ENCODE results near the gene ANXA3. TPM values are rescaled to one million over a fixed set of nuclear protein-coding genes. Genes with fewer than 3 reads are reported as not detected.

ANXA3 gene
- total and polyA plus RNA-seq, 2 donors (not counting 3 experiments of a cell fraction or from before 2014, with no cell fraction given): 52.9 to 78.4 TPM

DNA sequence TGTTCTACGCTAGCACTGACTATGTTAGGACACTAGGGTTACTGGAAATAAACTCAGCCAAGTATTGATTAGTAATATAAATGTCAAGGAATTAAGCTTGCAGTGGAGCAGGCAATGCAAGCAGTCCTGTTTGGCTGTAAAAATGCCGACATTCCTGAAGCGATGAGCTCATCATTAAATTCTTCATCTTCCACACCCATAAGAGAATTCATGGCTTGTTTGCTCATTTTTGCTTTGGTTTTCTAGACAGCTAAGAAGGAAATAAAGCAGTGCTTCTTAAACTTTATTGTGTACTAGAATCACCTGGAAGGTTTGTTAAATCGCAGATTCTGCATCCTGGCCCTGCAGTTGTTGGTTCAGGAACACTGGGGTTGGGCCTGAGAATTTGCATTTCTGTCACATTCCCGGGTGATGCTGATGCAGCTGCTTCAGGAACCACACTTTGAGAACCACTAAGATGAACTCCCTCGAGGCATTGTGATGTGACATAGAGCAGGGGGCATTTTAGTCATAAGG is 17.8 kb downstream of the ANXA3 start:
- H3K4me1 ChIP-seq (ENCODE audit: control insufficient read depth, extremely low read depth, insufficient read depth, low read length): peaks cover 30% of the 10 kb centered on the region
- BruUV-seq (replicated peaks): no TSS peak
- ChIA-PET POLR2A (interaction anchor here (1.1 kb wide), 1 partner anchor 9 kb away, joined by 7 read pairs; no protein-coding TSS in a partner anchor), CTCF (interaction anchor here (0.9 to 1.8 kb wide), 13 partner anchors 9 to 295 kb away, joined by 3 to 9 read pairs (median 4); partner anchors contain the start of gene BMP2K)
- no peaks in the 10 kb centered on the region for H3K9me3 ChIP-seq (replicated peaks; ENCODE audit: control insufficient read depth, insufficient read depth, low read length)
- peak overlapping the region; percentile 81 for H3K27ac ChIP-seq (ENCODE audit: insufficient read depth, low read depth, low read length)
- TF ChIP-seq FOS (IDR thresholded peaks at IDR 0.05; ENCODE audit: borderline replicate concordance, insufficient read depth, low read length) (peak; percentile 14), JUN (IDR thresholded peaks at IDR 0.05; ENCODE audit: borderline replicate concordance, insufficient read depth, insufficient read length, low read depth) (peak; percentile 86), MYC (IDR thresholded peaks at IDR 0.05; ENCODE audit: low read depth, low read length) (no peak), POLR2AphosphoS5 (IDR thresholded peaks at IDR 0.05; ENCODE audit: insufficient read depth, low read depth, low read length) (no peak)
- TF ChIP-seq, protein P1, sequence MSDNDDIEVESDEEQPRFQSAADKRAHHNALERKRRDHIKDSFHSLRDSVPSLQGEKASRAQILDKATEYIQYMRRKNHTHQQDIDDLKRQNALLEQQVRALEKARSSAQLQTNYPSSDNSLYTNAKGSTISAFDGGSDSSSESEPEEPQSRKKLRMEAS (IDR thresholded peaks at IDR 0.05; ENCODE audit: insufficient read depth, insufficient read length): no peak
- peak overlapping the region; percentile 78 for H2AFZ ChIP-seq (ENCODE audit: low read depth, low read length)
- no peaks in the 10 kb centered on the region for H3K27me3 ChIP-seq (ENCODE audit: control insufficient read depth in 2 of 2, insufficient read depth in 2 of 2, low read length in 2 of 2)
- H3K9ac ChIP-seq (replicated peaks; ENCODE audit: extremely low read depth, insufficient read depth, low read length): peak overlapping the region; percentile 61
- peak; percentile 64 for FAIRE-seq
- intact Hi-C loops (cut with micrococcal nuclease) (loop anchor here (1.0 to 5.0 kb wide), 5 partner anchors 9 to 512 kb away; partner anchors contain the start of gene FRAS1), dilution Hi-C loops (cut with MboI; ENCODE audit: extremely low pct_ligation_motif_present, low sequenced_read_pairs) (no loop called here)
- peak overlapping the region; percentile 72 for H3K4me2 ChIP-seq (ENCODE audit: insufficient read depth, low read length)
- peak overlapping the region in 1 of 3 experiments; percentile 44 for H3K4me3 ChIP-seq (replicated peaks in 1 of 3; ENCODE audit: insufficient read depth in 1 of 3, low read depth in 1 of 3, low read length in 3 of 3)
- no peaks in the 10 kb centered on the region for H4K20me1 ChIP-seq (replicated peaks; ENCODE audit: control insufficient read depth, extremely low read depth, insufficient read depth, low read length)
- DNase-seq (ENCODE audit: low read depth, low spot score): peak; percentile 80
- H3K79me2 ChIP-seq (ENCODE audit: control insufficient read depth, insufficient read depth, low read length): no peaks in the 10 kb centered on the region
- no peaks in the 10 kb centered on the region for H3K9me1 ChIP-seq (replicated peaks; ENCODE audit: control insufficient read depth, extremely low read depth, insufficient read depth, low read length)
- peaks cover 0 to 4% of the 10 kb centered on the region in 2 experiments for H3K36me3 ChIP-seq (ENCODE audit: control insufficient read depth in 2 of 2, extremely low read depth in 1 of 2, insufficient read depth in 2 of 2, low read length in 2 of 2)

DNA sequence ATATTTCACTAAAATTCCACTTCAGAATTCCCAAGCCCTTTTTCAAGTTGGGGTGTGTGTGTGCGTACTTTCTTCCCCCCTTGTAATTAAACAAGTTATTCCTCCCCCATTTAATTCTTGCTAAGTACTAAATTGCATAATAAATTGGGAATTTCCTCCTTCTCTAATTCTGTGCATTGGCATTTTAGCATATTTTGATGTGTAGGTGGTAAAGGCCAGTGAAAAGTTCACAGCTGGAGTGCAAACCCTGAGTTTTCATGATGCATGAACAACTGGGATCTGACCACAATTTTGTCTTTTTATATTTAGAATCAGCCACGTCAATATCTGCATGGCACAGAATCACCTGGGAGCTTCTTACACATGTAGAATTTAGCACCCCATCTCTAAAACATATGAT is 18.5 kb downstream of the ANXA3 start:
- Histone ChIP-seq H2AFZ (ENCODE audit: low read depth, low read length) (no peak overlapping the region), H3K9me1 (replicated peaks; ENCODE audit: control insufficient read depth, extremely low read depth, insufficient read depth, low read length) (no peaks in the 10 kb centered on the region), H3K4me2 (ENCODE audit: insufficient read depth, low read length) (no peak overlapping the region), H4K20me1 (replicated peaks; ENCODE audit: control insufficient read depth, extremely low read depth, insufficient read depth, low read length) (no peaks in the 10 kb centered on the region), H3K27me3 (ENCODE audit: control insufficient read depth in 2 of 2, insufficient read depth in 2 of 2, low read length in 2 of 2) (no peaks in the 10 kb centered on the region), H3K9ac (replicated peaks; ENCODE audit: extremely low read depth, insufficient read depth, low read length) (no peak overlapping the region), H3K36me3 (ENCODE audit: control insufficient read depth in 2 of 2, extremely low read depth in 1 of 2, insufficient read depth in 2 of 2, low read length in 2 of 2) (peaks cover 0 to 4% of the 10 kb centered on the region in 2 experiments), H3K27ac (ENCODE audit: insufficient read depth, low read depth, low read length) (no peak overlapping the region), H3K4me1 (ENCODE audit: control insufficient read depth, extremely low read depth, insufficient read depth, low read length) (peaks cover 25% of the 10 kb centered on the region), H3K4me3 (replicated peaks in 1 of 3; ENCODE audit: insufficient read depth in 1 of 3, low read depth in 1 of 3, low read length in 3 of 3) (no peak overlapping the region), H3K9me3 (replicated peaks; ENCODE audit: control insufficient read depth, insufficient read depth, low read length) (no peaks in the 10 kb centered on the region), H3K79me2 (ENCODE audit: control insufficient read depth, insufficient read depth, low read length) (no peaks in the 10 kb centered on the region)
- no peak for DNase-seq (ENCODE audit: low read depth, low spot score)
- dilution Hi-C loops (cut with MboI; ENCODE audit: extremely low pct_ligation_motif_present, low sequenced_read_pairs): no loop called here
- no peak for FAIRE-seq
- intact Hi-C loops (cut with micrococcal nuclease): no loop called here
- BruUV-seq (replicated peaks): no TSS peak
- ChIA-PET POLR2A (no interaction called here), CTCF (interaction anchor here (1.8 kb wide), 1 partner anchor 10 kb away, joined by 9 read pairs; no protein-coding TSS in a partner anchor)
- no peak for TF ChIP-seq EZH2 (IDR thresholded peaks at IDR 0.05; ENCODE audit: borderline replicate concordance, low read depth, low read length, severe bottlenecking)
- TF ChIP-seq, protein P1 (IDR thresholded peaks at IDR 0.05; ENCODE audit: insufficient read depth, insufficient read length): no peak
- TF ChIP-seq FOS (IDR thresholded peaks at IDR 0.05; ENCODE audit: borderline replicate concordance, insufficient read depth, low read length): no peak
- no peak for TF ChIP-seq MYC (IDR thresholded peaks at IDR 0.05; ENCODE audit: low read depth, low read length)
- no peak for TF ChIP-seq JUN (IDR thresholded peaks at IDR 0.05; ENCODE audit: borderline replicate concordance, insufficient read depth, insufficient read length, low read depth)
- no peak for TF ChIP-seq POLR2A (IDR thresholded peaks at IDR 0.05; ENCODE audit: low read depth, low read length)
- no peak for TF ChIP-seq GATA2 (IDR thresholded peaks at IDR 0.05; ENCODE audit: insufficient read depth, insufficient read length, low read depth, low read length)
- TF ChIP-seq, protein P2, sequence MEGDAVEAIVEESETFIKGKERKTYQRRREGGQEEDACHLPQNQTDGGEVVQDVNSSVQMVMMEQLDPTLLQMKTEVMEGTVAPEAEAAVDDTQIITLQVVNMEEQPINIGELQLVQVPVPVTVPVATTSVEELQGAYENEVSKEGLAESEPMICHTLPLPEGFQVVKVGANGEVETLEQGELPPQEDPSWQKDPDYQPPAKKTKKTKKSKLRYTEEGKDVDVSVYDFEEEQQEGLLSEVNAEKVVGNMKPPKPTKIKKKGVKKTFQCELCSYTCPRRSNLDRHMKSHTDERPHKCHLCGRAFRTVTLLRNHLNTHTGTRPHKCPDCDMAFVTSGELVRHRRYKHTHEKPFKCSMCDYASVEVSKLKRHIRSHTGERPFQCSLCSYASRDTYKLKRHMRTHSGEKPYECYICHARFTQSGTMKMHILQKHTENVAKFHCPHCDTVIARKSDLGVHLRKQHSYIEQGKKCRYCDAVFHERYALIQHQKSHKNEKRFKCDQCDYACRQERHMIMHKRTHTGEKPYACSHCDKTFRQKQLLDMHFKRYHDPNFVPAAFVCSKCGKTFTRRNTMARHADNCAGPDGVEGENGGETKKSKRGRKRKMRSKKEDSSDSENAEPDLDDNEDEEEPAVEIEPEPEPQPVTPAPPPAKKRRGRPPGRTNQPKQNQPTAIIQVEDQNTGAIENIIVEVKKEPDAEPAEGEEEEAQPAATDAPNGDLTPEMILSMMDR (IDR thresholded peaks at IDR 0.05; ENCODE audit: extremely low read depth in 1 of 2, insufficient read depth in 1 of 2, low read depth in 1 of 2, low read length in 2 of 2): no peak
- no peak for TF ChIP-seq POLR2AphosphoS5 (IDR thresholded peaks at IDR 0.05; ENCODE audit: insufficient read depth, low read depth, low read length)
